SK-N-SH (cell line): ENCODE measurements around the gene SRPRA. TPM values are rescaled to one million over a fixed set of nuclear protein-coding genes. Genes with fewer than 3 reads are reported as not detected.

Experiments
- CTCF ChIA-PET: fragments of 300-600, 350-600 bp; formaldehyde crosslinking; extraction: SDS; loops from one replicate; lab custom pipeline; 2021; lab: Yijun Ruan, JAX
- POLR2A ChIA-PET: fragments of 350-600 bp; sonication (Branson Sonifier 250); formaldehyde crosslinking; extraction: SDS; loops from one replicate; lab custom pipeline; 2020; ENCODE audit warnings: antibody characterized with exemption, inconsistent platforms; lab: Yijun Ruan, JAX
- DNase-seq: peaks from one replicate; pipeline ENCODE4 v3.0.0; 2012
- H2AFZ ChIP-seq: fragments of 200-600 bp; sonication (generic); 2 replicates; pipeline ENCODE4 v1.8.1; 2016; ENCODE audit warnings: antibody characterized with exemption, mild to moderate bottlenecking, low read depth
- H3F3A ChIP-seq: fragments of 200-600 bp; sonication (generic); replicated peaks from 2 replicates; pipeline ENCODE3; 2016; ENCODE audit warnings: antibody characterized with exemption, mild to moderate bottlenecking; ENCODE audit not compliant: insufficient read depth
- H3K27ac ChIP-seq, 2 experiments: fragments of 200-500 bp in 1 of 2; fragments of 200-600 bp in 1 of 2; sonication (Bioruptor generic) in 1 of 2; sonication (generic), shearing (Covaris generic) in 1 of 2; 2 replicates each; pipeline versions ENCODE4 v1.5.1 to v1.6.1; 2014 to 2016; ENCODE audit warnings: low read depth in 2 of 2, inconsistent platforms in 1 of 2, low read length in 1 of 2, mild to moderate bottlenecking in 1 of 2, mixed read lengths in 1 of 2
- H3K27me3 ChIP-seq: fragments of 200-600 bp; sonication (generic), shearing (Covaris generic); 2 replicates; pipeline ENCODE4 v1.6.1; 2016; ENCODE audit warnings: mixed run types; ENCODE audit not compliant: insufficient read depth
- H3K36me3 ChIP-seq, 2 experiments: fragments of 200-500 bp in 1 of 2; fragments of 200-600 bp in 1 of 2; sonication (Bioruptor generic) in 1 of 2; sonication (generic) in 1 of 2; replicated peaks in 1 of 2; 2 replicates each; pipeline versions ENCODE3 to v1.5.1; 2014 to 2016; ENCODE audit warnings: low read length in 1 of 2, mild to moderate bottlenecking in 1 of 2; ENCODE audit not compliant: insufficient read depth in 2 of 2, control insufficient read depth in 1 of 2
- H3K4me1 ChIP-seq, 2 experiments: fragments of 200-500 bp in 1 of 2; fragments of 200-600 bp in 1 of 2; sonication (Bioruptor generic) in 1 of 2; sonication (generic), shearing (Covaris generic) in 1 of 2; 2 replicates each; pipeline versions ENCODE4 v1.5.1 to v1.6.1; 2014 to 2016; ENCODE audit warnings: low read depth in 1 of 2, low read length in 1 of 2, mixed run types in 1 of 2; ENCODE audit not compliant: insufficient read depth in 2 of 2, control insufficient read depth in 1 of 2
- H3K4me2 ChIP-seq: fragments of 200-600 bp; sonication (generic), shearing (Covaris generic); 2 replicates; pipeline ENCODE4 v1.6.1; 2017; ENCODE audit warnings: mixed run types
- H3K4me3 ChIP-seq, 2 experiments: fragments of 200-500 bp in 1 of 2; fragments of 200-600 bp in 1 of 2; sonication (Bioruptor generic) in 1 of 2; sonication (generic), shearing (Covaris generic) in 1 of 2; 2 replicates each; pipeline versions ENCODE4 v1.5.1 to v1.8.1; 2014 to 2016; ENCODE audit warnings: low read depth in 2 of 2, inconsistent platforms in 1 of 2, low read length in 1 of 2, mild to moderate bottlenecking in 1 of 2, mixed read lengths in 1 of 2, moderate library complexity in 1 of 2
- H3K79me2 ChIP-seq: fragments of 200-600 bp; sonication (generic); 2 replicates; pipeline ENCODE4 v1.8.1; 2017; ENCODE audit warnings: mild to moderate bottlenecking; ENCODE audit not compliant: insufficient read depth
- H3K9ac ChIP-seq: fragments of 200-600 bp; sonication (generic); 2 replicates; pipeline ENCODE4 v1.6.1; 2017; ENCODE audit warnings: mixed run types
- H3K9me2 ChIP-seq: fragments of 200-600 bp; sonication (generic); 2 replicates; pipeline ENCODE4 v1.6.1; 2017; ENCODE audit warnings: mixed run types
- H3K9me3 ChIP-seq: fragments of 200-600 bp; sonication (generic); 2 replicates; pipeline ENCODE4 v1.6.1; 2017; ENCODE audit warnings: mixed run types, mild to moderate bottlenecking, moderate library complexity
- H4K20me1 ChIP-seq: fragments of 200-600 bp; sonication (generic); 2 replicates; pipeline ENCODE4 v1.6.1; 2017; ENCODE audit warnings: mild to moderate bottlenecking, mixed run types; ENCODE audit not compliant: insufficient read depth
- EP300 ChIP-seq, 2 experiments: IDR thresholded peaks; 2 replicates each; pipeline versions ENCODE4 v1.4.0 to v1.6.1; 2012; ENCODE audit warnings: borderline replicate concordance in 1 of 2, low read depth in 1 of 2, low read length in 1 of 2
- FOXJ3 ChIP-seq: sonication (generic); formaldehyde crosslinking; IDR thresholded peaks from 2 replicates; pipeline ENCODE4 v1.5.1; 2020; ENCODE audit warnings: mild to moderate bottlenecking, missing genetic modification reagents
- IRF3 ChIP-seq: fragments of 150-350 bp; IDR thresholded peaks from 2 replicates; pipeline ENCODE4 v1.6.1; 2016; ENCODE audit warnings: mild to moderate bottlenecking, low read depth, low read length
- JUND ChIP-seq: IDR thresholded peaks from 2 replicates; pipeline ENCODE4 v1.4.0; 2012
- MAX ChIP-seq: IDR thresholded peaks from 2 replicates; pipeline ENCODE4 v1.4.0; 2012; ENCODE audit warnings: low read depth
- RCOR1 ChIP-seq: fragments of 150-350 bp; IDR thresholded peaks from 2 replicates; pipeline ENCODE4 v1.6.1; 2017; ENCODE audit warnings: antibody characterized with exemption, low read length
- REST ChIP-seq: IDR thresholded peaks from 2 replicates; pipeline ENCODE4 v1.6.1; 2012; ENCODE audit warnings: mild to moderate bottlenecking, low read depth, low read length, moderate library complexity
- SIN3A ChIP-seq: IDR thresholded peaks from 2 replicates; pipeline ENCODE4 v1.6.1; 2012; ENCODE audit warnings: low read depth, mild to moderate bottlenecking, low read length, moderate library complexity, borderline replicate concordance
- TEAD4 ChIP-seq: IDR thresholded peaks from 2 replicates; pipeline ENCODE4 v1.4.0; 2012; ENCODE audit warnings: mild to moderate bottlenecking, borderline replicate concordance; ENCODE audit not compliant: insufficient read depth
- WGBS: methylation state at CpG from one replicate; pipeline ENCODE4 v1.1.6; 2017; ENCODE audit warnings: low lambda C conversion rate; 5-methylcytosine and 5-hydroxymethylcytosine counted together
- polyA plus RNA-seq, 3 experiments: library from polyadenylated mRNA; depleted of rRNA; stranded (reverse); fragments of >200 nt; gene quantifications; 2 replicates each; pipeline ENCODE4 v1.2.3, GENCODE V29; 2012

SRPRA gene
- polyA plus RNA-seq, 1 of the 3 experiments (the other 2 are of a cell fraction) = 129 TPM

GRCh38 chr11:126233391-126233790 lies 35.3 kb downstream of the SRPRA start (continued):
- no peak for TF ChIP-seq IRF3
- TF ChIP-seq FOXJ3 = no peak
- no peak for TF ChIP-seq SIN3A
- no peak for TF ChIP-seq TEAD4

- Histone ChIP-seq H3K4me3 (no peak overlapping the region), H3K27me3 (no peaks in the 10 kb centered on the region), H3K79me2 (peaks cover 16% of the 10 kb centered on the region), H4K20me1 (0 out of 2 replicates have a peak, but pooled peaks cover 5% of the 10 kb centered on the region), H3K36me3 (peaks cover 7 to 26% of the 10 kb centered on the region in 2 experiments), H2AFZ (no peak overlapping the region), H3K4me2 (no peak overlapping the region), H3K27ac (no peak overlapping the region), H3K9me2 (no peaks in the 10 kb centered on the region), H3K4me1 (peaks cover 2 to 29% of the 10 kb centered on the region in 2 experiments; a peak in 3 of 4 replicates), H3F3A (peaks cover 23% of the 10 kb centered on the region), H3K9ac (no peak overlapping the region), H3K9me3 (no peaks in the 10 kb centered on the region)
- ChIA-PET POLR2A (no interaction called here), CTCF (no interaction called here)
- TF ChIP-seq JUND (no peak), REST (no peak), RCOR1 (no peak), MAX (no peak), EP300 (IDR thresholded peaks at IDR 0.05; ENCODE audit: borderline replicate concordance in 1 of 2, low read depth in 1 of 2, low read length in 1 of 2) (no peak)
- WGBS = 96% methylated on average over 3 of the region's 3 CpGs
- DNase-seq = no peak
Measured at GRCh38 chr11:126232683-126233082, 36.0 kb downstream of the SRPRA start.
